ENCODE data around the gene CYSRT1. TPM values are rescaled to one million over a fixed set of nuclear protein-coding genes. Genes with fewer than 3 reads are reported as not detected.

CYSRT1 gene
- total RNA-seq, 4 donors from 2014 or later, result 40.2 to 119 (median 67.6) TPM

DNA sequence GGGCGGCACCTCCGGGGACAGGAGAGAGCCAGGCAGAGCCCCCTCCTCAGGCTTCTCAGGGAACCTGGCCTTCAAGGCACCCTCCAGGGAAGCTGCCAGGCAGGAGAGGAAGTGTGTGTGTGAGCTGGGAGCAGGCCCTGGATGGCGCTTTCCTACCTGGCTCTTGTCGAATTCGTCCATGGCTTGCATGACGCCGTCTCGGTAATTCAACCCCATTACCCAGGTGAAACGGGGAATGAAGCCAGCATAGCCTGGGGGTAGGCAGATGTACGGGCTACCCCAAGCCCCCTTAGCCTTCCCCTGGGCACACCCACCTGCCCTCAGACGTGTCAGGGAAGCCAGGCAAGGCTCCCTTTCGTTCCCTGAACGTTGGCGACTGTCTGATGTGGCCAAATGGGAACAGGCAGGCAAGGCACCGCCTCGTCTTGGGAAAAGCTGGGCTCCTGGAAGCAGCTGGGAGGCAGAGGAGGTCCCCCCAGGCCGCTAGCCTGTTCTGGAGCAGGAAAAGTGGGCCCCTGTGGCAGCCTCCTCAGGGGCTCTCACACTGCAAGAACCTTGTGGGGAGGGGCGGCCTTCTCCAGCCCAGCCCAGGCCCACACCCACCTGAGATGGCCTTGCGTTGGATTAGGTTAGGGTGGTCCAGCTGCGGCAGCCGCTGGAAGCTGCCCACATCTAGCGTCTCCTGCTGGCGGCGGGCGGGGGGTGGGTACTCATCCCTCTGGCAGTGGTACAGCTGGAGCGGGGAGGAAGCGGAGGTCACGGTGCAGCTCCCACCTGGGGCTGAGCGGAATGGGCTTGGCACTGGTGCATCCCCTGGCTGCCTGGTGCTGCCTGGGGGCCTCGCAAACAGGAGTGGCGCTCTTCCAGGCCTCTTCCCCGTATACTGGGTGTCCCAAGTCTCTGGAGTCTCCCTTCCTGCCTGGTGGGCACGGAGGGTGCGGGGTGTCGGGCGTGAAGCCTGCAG is 19.8 kb downstream of the CYSRT1 start:
- H3K4me3 ChIP-seq (ENCODE audit: low read depth, poor library complexity, severe bottlenecking), result no peak overlapping the region
- DNase-seq (ENCODE audit: low spot score in 2 of 2), result no peak
- WGBS, 2 donors, result 44 to 48% methylated on average over 26 to 27 of the region's 36 CpGs
- intact Hi-C loops (cut with DNase I; ENCODE audit: low total_unique reads), result no loop called here
- TF ChIP-seq, protein P1, sequence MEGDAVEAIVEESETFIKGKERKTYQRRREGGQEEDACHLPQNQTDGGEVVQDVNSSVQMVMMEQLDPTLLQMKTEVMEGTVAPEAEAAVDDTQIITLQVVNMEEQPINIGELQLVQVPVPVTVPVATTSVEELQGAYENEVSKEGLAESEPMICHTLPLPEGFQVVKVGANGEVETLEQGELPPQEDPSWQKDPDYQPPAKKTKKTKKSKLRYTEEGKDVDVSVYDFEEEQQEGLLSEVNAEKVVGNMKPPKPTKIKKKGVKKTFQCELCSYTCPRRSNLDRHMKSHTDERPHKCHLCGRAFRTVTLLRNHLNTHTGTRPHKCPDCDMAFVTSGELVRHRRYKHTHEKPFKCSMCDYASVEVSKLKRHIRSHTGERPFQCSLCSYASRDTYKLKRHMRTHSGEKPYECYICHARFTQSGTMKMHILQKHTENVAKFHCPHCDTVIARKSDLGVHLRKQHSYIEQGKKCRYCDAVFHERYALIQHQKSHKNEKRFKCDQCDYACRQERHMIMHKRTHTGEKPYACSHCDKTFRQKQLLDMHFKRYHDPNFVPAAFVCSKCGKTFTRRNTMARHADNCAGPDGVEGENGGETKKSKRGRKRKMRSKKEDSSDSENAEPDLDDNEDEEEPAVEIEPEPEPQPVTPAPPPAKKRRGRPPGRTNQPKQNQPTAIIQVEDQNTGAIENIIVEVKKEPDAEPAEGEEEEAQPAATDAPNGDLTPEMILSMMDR (IDR thresholded peaks at IDR 0.05), result no peak
- TF ChIP-seq POLR2A (IDR thresholded peaks at IDR 0.05), result no peak

DNA sequence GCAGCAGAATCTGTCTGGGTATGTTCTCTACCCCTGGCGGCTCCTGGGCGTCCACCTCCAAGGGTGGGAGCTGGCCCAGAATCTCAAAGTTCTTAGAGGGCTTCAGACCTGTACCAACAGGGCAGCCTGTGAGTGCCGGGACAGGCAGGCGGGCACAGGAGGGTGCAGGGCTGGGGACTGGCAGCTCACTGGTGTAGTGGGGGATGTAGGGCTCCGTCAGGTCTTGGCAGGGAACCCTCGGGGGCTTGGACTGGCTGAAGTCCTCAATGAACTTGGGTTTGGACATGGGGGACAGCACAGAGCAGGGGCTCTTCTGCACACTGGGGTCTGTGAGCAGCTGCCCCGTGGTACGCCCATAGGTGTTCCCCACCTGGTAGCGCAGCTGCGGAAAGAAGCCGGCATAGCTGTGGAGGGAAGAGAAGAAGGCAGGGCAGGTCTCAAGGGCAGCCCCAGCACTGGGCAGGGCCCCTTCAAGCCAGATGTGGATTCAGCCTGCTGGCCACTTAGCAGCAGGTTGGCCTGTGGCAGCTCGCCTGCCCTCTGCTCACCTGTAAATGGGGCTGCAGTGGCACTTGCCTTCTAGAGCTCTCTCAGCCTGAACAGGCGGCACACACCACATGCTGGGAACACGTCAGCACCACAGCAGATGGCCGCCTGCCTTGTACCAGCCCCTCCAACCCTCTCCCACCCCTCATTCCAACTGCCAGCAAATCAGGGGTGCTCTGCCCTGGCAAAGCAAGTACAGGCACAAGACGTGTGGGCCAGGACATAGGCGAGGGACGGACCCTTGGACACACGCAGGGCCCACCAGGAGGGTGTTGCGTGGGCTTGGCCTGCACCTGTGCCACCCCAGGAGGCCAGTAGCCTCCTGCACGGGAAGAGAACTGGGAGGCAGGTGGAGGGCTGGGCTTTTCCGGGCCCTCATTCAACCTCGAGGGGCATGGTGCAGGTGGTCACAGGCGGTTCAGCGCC is 20.8 kb downstream of the CYSRT1 start:
- no peak for DNase-seq (ENCODE audit: low spot score in 2 of 2)
- 76 to 83% methylated on average over 24 to 25 of the region's 25 CpGs for WGBS, 2 donors
- no peak for TF ChIP-seq POLR2A (IDR thresholded peaks at IDR 0.05)
- TF ChIP-seq, protein P1 (IDR thresholded peaks at IDR 0.05), result no peak
- intact Hi-C loops (cut with DNase I; ENCODE audit: low total_unique reads), result no loop called here
- no peak overlapping the region for H3K4me3 ChIP-seq (ENCODE audit: low read depth, poor library complexity, severe bottlenecking)

DNA sequence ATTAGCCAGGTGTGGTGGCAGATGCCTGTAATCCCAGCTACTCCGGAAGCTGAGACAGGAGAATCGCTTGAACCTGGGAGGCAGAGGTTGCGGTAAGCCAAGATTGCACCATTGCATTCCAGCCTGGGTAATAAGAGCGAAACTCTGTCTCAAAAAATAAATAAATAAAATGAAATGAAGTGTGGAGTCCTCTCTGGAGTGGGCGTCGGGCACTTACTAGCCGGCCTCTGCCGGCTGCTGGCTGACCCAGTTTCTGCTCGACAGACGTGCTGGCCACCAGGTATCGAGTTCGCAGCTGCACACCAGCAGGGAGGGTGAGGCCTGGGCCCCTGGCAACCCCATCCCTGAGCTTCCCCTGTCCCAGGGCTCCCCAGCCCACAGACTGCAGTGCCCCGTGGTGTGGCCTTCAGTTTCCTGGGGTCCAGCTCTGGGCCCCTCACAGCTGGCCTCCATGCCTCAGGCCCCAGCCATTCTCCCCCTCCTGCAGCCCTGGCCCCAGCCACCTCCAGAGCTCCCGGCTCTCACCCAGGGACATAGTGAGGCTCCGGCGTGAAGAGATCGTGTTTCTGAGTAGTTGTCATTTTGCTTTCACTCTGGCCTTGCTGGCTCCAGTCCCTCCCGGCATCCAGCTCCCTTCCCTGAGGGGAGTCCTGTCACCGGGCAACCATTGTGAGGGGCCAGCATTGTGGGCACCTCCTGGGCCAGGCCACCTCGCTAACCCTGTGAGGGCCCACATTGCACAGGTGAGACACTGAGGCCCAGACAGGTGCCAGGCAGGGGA is 22.4 kb downstream of the CYSRT1 start:
- 78 to 86% methylated on average over 20 of the region's 20 CpGs for WGBS, 2 donors
- no peak for DNase-seq (ENCODE audit: low spot score in 2 of 2)
- intact Hi-C loops (cut with DNase I; ENCODE audit: low total_unique reads), result no loop called here
- TF ChIP-seq, protein P1 (IDR thresholded peaks at IDR 0.05), result no peak
- no peak for TF ChIP-seq POLR2A (IDR thresholded peaks at IDR 0.05)
- no peak overlapping the region for H3K4me3 ChIP-seq (ENCODE audit: low read depth, poor library complexity, severe bottlenecking)

DNA sequence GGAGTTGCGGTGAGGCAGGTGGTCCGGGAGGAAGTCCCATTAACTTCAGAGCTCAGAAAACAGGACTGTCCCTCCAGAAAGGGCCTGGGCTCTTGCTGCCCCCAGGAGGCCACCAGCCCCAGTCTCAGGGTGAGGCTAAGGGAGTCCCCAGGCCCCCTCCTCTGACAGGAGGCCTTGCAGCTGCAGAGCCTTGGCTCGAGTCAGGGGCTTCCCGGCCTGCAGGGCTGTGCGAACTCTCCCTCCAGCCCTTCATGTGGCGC is 22.9 kb downstream of the CYSRT1 start:
- no peak for DNase-seq (ENCODE audit: low spot score in 2 of 2)
- WGBS, 2 donors, result 91 to 93% methylated on average over 4 to 6 of the region's 6 CpGs
- TF ChIP-seq, protein P1 (IDR thresholded peaks at IDR 0.05), result no peak
- no peak for TF ChIP-seq POLR2A (IDR thresholded peaks at IDR 0.05)
- H3K4me3 ChIP-seq (ENCODE audit: low read depth, poor library complexity, severe bottlenecking), result no peak overlapping the region
- intact Hi-C loops (cut with DNase I; ENCODE audit: low total_unique reads), result no loop called here
